MM.1S (cell line): Measurements from ENCODE around the gene AKR1C1.

Source experiments
- EZH2 ChIP-seq: fragments of 300-600 bp; sonication (generic); optimal IDR thresholded peaks from 2 replicates; pipeline ENCODE3; 2017; ENCODE audit warnings: low read depth, mild to moderate bottlenecking, antibody characterized with exemption, low read length, mixed read lengths
- EZH2phosphoT487 ChIP-seq: fragments of 300-600 bp; sonication (generic); IDR thresholded peaks from 2 replicates; pipeline ENCODE4 v1.6.1; 2018; ENCODE audit warnings: antibody characterized with exemption, low read length
- TF ChIP-seq, protein P1 (sequence below): fragments of 300-600 bp; sonication (generic); IDR thresholded peaks from 2 replicates; pipeline ENCODE4 v1.5.1; 2016; ENCODE audit warnings: antibody characterized with exemption, low read length, mixed read lengths

DNA sequence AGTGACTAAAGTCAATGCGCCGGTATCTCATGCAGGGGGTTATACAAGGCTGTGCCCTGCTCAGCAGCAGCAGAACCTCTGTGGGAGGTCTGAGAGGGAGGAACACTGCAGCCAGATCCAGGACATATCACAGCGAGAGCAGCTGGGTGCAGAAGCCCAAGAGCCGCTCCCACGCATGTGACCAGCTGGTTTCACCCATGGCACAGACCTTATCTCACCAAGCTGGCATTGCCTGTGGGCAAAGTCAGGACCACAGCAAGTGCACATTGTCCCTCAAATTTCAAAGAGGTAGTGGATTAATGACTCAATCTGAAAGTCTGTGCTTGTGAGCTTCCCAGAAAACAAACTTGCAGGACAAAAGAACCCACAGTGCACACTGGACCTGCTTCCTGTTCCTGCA lies 31.6 kb upstream of the AKR1C1 start:
- TF ChIP-seq, protein P1, sequence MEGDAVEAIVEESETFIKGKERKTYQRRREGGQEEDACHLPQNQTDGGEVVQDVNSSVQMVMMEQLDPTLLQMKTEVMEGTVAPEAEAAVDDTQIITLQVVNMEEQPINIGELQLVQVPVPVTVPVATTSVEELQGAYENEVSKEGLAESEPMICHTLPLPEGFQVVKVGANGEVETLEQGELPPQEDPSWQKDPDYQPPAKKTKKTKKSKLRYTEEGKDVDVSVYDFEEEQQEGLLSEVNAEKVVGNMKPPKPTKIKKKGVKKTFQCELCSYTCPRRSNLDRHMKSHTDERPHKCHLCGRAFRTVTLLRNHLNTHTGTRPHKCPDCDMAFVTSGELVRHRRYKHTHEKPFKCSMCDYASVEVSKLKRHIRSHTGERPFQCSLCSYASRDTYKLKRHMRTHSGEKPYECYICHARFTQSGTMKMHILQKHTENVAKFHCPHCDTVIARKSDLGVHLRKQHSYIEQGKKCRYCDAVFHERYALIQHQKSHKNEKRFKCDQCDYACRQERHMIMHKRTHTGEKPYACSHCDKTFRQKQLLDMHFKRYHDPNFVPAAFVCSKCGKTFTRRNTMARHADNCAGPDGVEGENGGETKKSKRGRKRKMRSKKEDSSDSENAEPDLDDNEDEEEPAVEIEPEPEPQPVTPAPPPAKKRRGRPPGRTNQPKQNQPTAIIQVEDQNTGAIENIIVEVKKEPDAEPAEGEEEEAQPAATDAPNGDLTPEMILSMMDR: no peak
- TF ChIP-seq EZH2phosphoT487: no peak
- no peak for TF ChIP-seq EZH2
